HEK293 (cell line): ENCODE data around the gene CHRNA7.

Experiments
- CTCF ChIA-PET: fragments of 350-600 bp; formaldehyde crosslinking; extraction: SDS; loops from one replicate; lab custom pipeline; 2021; ENCODE audit warnings: antibody characterized with exemption; lab: Yijun Ruan, JAX
- POLR2A ChIA-PET: fragments of 300-600 bp; formaldehyde crosslinking; extraction: SDS; loops from one replicate; lab custom pipeline; 2020; ENCODE audit warnings: antibody characterized with exemption, inconsistent platforms; lab: Yijun Ruan, JAX
- H3K27ac ChIP-seq: fragments of 200-500 bp; sonication (Bioruptor generic); 2 replicates; pipeline ENCODE4 v1.5.1; 2014; ENCODE audit warnings: low read depth, low read length, control low read depth, inconsistent platforms; ENCODE audit errors: extremely low read depth
- H3K36me3 ChIP-seq, 2 experiments: fragments of 200-500 bp in 1 of 2; sonication (Bioruptor generic) in 1 of 2; 1 replicate in 1 of 2; 2 replicates in 1 of 2; pipeline ENCODE4 v1.5.1; 2014 to 2017; ENCODE audit warnings: inconsistent platforms in 2 of 2, low read length in 2 of 2; ENCODE audit not compliant: control insufficient read depth in 2 of 2, insufficient read depth in 1 of 2
- H3K4me1 ChIP-seq: fragments of 200-500 bp; sonication (Bioruptor generic); 2 replicates; pipeline ENCODE4 v1.5.1; 2014; ENCODE audit warnings: mild to moderate bottlenecking, low read length, inconsistent platforms; ENCODE audit not compliant: control insufficient read depth, insufficient read depth
- H3K4me3 ChIP-seq: 2 replicates; pipeline ENCODE4 v1.5.1; 2011; ENCODE audit warnings: low read depth, mild to moderate bottlenecking, control low read depth, low read length, moderate library complexity
- H3K9me3 ChIP-seq: fragments of 200-500 bp; sonication (Bioruptor generic); 2 replicates; pipeline ENCODE4 v1.5.1; 2014; ENCODE audit warnings: low read depth, low read length, inconsistent platforms; ENCODE audit not compliant: control insufficient read depth, insufficient read depth
- SALL2 ChIP-seq: fragments of 450-650 bp; formaldehyde crosslinking; IDR thresholded peaks from 2 replicates; pipeline ENCODE4 v1.5.0; 2017; ENCODE audit warnings: missing biosample characterization, mild to moderate bottlenecking, missing genetic modification characterization, borderline replicate concordance
- ZBTB20 ChIP-seq: fragments of 450-650 bp; formaldehyde crosslinking; IDR thresholded peaks from 2 replicates; pipeline ENCODE4 v1.5.1; 2016; ENCODE audit warnings: missing biosample characterization, missing genetic modification characterization
- ZBTB48 ChIP-seq: fragments of 450-650 bp; formaldehyde crosslinking; IDR thresholded peaks from 2 replicates; pipeline ENCODE4 v1.5.1; 2016; ENCODE audit warnings: missing biosample characterization, missing genetic modification characterization
- ZNF114 ChIP-seq: fragments of 450-650 bp; formaldehyde crosslinking; IDR thresholded peaks from 2 replicates; pipeline ENCODE4 v1.5.0; 2017; ENCODE audit warnings: missing biosample characterization, missing genetic modification characterization
- ZNF214 ChIP-seq: fragments of 450-650 bp; formaldehyde crosslinking; IDR thresholded peaks from 2 replicates; pipeline ENCODE4 v1.5.1; 2017; ENCODE audit warnings: missing biosample characterization, mild to moderate bottlenecking, missing genetic modification characterization, borderline replicate concordance
- ZNF324 ChIP-seq: fragments of 450-650 bp; formaldehyde crosslinking; IDR thresholded peaks from 2 replicates; pipeline ENCODE4 v1.5.1; 2016; ENCODE audit warnings: missing biosample characterization, missing genetic modification characterization
- ZNF521 ChIP-seq: fragments of 450-650 bp; formaldehyde crosslinking; IDR thresholded peaks from 2 replicates; pipeline ENCODE4 v1.5.1; 2017; ENCODE audit warnings: missing biosample characterization, mild to moderate bottlenecking, missing genetic modification characterization
- ZNF624 ChIP-seq: fragments of 450-650 bp; formaldehyde crosslinking; IDR thresholded peaks from 2 replicates; pipeline ENCODE4 v1.5.1; 2017; ENCODE audit warnings: missing biosample characterization, missing genetic modification characterization
- ZNF791 ChIP-seq: fragments of 450-650 bp; formaldehyde crosslinking; IDR thresholded peaks from 2 replicates; pipeline ENCODE4 v1.5.1; 2016; ENCODE audit warnings: missing biosample characterization, missing genetic modification characterization
- ZXDB ChIP-seq: fragments of 450-650 bp; formaldehyde crosslinking; IDR thresholded peaks from 2 replicates; pipeline ENCODE4 v1.5.1; 2016; ENCODE audit warnings: missing biosample characterization, missing genetic modification characterization
- TF ChIP-seq, protein P1 (sequence below): fragments of 450-650 bp; formaldehyde crosslinking; IDR thresholded peaks from 2 replicates; pipeline ENCODE4 v1.5.1; 2016; ENCODE audit warnings: missing biosample characterization, missing genetic modification characterization
- TF ChIP-seq, protein P2 (sequence below): fragments of 450-650 bp; formaldehyde crosslinking; IDR thresholded peaks from 2 replicates; pipeline ENCODE4 v1.5.1; 2017; ENCODE audit warnings: missing biosample characterization, missing genetic modification characterization
- TF ChIP-seq, protein P3 (sequence below): fragments of 450-650 bp; formaldehyde crosslinking; IDR thresholded peaks from 2 replicates; pipeline ENCODE4 v1.5.1; 2016; ENCODE audit warnings: missing biosample characterization, missing genetic modification characterization
- TF ChIP-seq, protein P4 (sequence below): fragments of 450-650 bp; formaldehyde crosslinking; IDR thresholded peaks from 2 replicates; pipeline ENCODE4 v1.5.1; 2016; ENCODE audit warnings: missing biosample characterization, missing genetic modification characterization
- TF ChIP-seq, protein P5 (sequence below): fragments of 450-650 bp; IDR thresholded peaks from 2 replicates; pipeline ENCODE4 v1.5.1; 2018; ENCODE audit warnings: missing biosample characterization, mild to moderate bottlenecking, missing genetic modification characterization

The CHRNA7 gene

DNA sequence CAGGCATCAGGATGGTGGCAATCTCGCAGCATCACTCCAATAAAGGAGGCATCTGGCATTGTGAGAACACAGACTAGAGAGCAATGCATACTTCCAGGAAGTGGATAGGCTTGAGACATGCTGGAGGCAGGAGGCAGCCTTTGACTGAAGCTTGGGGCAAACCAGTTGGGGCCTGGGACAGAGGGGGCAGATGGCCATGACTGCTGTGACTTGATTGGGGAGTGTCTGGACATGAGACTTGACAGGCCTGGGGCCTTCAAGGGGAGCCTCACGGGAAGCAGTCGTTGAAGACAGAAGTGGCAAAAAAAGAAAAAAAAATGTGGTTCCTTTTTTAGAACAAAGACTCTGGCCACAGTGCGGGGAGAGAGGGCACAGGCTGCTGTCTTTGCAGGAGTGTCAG lies 44.7 kb upstream of the CHRNA7 start:
- no peak overlapping the region for H3K27ac ChIP-seq
- no peak for TF ChIP-seq ZNF624 (tag by site-specific recombination)
- TF ChIP-seq, protein P1, sequence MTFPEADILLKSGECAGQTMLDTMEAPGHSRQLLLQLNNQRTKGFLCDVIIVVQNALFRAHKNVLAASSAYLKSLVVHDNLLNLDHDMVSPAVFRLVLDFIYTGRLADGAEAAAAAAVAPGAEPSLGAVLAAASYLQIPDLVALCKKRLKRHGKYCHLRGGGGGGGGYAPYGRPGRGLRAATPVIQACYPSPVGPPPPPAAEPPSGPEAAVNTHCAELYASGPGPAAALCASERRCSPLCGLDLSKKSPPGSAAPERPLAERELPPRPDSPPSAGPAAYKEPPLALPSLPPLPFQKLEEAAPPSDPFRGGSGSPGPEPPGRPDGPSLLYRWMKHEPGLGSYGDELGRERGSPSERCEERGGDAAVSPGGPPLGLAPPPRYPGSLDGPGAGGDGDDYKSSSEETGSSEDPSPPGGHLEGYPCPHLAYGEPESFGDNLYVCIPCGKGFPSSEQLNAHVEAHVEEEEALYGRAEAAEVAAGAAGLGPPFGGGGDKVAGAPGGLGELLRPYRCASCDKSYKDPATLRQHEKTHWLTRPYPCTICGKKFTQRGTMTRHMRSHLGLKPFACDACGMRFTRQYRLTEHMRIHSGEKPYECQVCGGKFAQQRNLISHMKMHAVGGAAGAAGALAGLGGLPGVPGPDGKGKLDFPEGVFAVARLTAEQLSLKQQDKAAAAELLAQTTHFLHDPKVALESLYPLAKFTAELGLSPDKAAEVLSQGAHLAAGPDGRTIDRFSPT (tag by site-specific recombination): no peak
- H3K4me3 ChIP-seq: no peak overlapping the region
- H3K4me1 ChIP-seq: no peaks in the 10 kb centered on the region
- POLR2A ChIA-PET: no interaction called here
- H3K9me3 ChIP-seq: no peaks in the 10 kb centered on the region
- H3K36me3 ChIP-seq: no peaks in the 10 kb centered on the region
- CTCF ChIA-PET: interaction anchor here (0.8 to 2.7 kb wide), 2 partner anchors 8 to 34 kb away, joined by 3 to 17 read pairs; no protein-coding TSS in a partner anchor

DNA sequence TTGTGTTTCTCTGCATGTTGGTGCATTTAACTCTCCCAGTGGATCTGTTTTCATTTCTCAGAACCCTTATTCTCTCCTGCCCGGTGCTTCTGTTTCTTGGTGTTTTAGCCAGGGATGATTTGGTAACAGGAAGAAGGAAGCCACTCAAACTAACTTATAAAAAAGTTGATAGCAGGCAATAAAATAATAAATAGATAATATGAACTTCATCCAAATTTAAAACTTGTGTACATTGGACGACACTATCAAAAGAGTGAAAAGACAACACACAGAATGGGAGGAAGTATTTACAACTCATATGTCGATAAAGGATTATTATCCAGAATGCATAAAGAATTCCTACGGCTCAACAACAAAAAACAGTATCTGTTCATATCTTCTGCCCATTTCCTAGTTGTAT lies 37.3 kb upstream of the CHRNA7 start:
- ChIA-PET CTCF (interaction anchor here (1.7 kb wide), 1 partner anchor 18 kb away, joined by 4 read pairs; no protein-coding TSS in a partner anchor), POLR2A (no interaction called here)
- Histone ChIP-seq H3K4me1 (no peaks in the 10 kb centered on the region), H3K27ac (no peak overlapping the region), H3K36me3 (no peaks in the 10 kb centered on the region), H3K4me3 (no peak overlapping the region), H3K9me3 (no peaks in the 10 kb centered on the region)
- TF ChIP-seq ZNF791 (tag by site-specific recombination) (no peak), ZBTB48 (tag by site-specific recombination) (no peak), ZNF324 (tag by site-specific recombination) (no peak), ZNF624 (tag by site-specific recombination) (no peak), ZXDB (tag by site-specific recombination) (no peak), ZNF214 (tag by site-specific recombination) (no peak), ZNF114 (tag by site-specific recombination) (no peak), ZBTB20 (tag by site-specific recombination) (no peak), ZNF521 (no peak), SALL2 (tag by site-specific recombination) (no peak)
- TF ChIP-seq, protein P2, sequence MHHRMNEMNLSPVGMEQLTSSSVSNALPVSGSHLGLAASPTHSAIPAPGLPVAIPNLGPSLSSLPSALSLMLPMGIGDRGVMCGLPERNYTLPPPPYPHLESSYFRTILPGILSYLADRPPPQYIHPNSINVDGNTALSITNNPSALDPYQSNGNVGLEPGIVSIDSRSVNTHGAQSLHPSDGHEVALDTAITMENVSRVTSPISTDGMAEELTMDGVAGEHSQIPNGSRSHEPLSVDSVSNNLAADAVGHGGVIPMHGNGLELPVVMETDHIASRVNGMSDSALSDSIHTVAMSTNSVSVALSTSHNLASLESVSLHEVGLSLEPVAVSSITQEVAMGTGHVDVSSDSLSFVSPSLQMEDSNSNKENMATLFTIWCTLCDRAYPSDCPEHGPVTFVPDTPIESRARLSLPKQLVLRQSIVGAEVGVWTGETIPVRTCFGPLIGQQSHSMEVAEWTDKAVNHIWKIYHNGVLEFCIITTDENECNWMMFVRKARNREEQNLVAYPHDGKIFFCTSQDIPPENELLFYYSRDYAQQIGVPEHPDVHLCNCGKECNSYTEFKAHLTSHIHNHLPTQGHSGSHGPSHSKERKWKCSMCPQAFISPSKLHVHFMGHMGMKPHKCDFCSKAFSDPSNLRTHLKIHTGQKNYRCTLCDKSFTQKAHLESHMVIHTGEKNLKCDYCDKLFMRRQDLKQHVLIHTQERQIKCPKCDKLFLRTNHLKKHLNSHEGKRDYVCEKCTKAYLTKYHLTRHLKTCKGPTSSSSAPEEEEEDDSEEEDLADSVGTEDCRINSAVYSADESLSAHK (tag by site-specific recombination): no peak
- TF ChIP-seq, protein P3, sequence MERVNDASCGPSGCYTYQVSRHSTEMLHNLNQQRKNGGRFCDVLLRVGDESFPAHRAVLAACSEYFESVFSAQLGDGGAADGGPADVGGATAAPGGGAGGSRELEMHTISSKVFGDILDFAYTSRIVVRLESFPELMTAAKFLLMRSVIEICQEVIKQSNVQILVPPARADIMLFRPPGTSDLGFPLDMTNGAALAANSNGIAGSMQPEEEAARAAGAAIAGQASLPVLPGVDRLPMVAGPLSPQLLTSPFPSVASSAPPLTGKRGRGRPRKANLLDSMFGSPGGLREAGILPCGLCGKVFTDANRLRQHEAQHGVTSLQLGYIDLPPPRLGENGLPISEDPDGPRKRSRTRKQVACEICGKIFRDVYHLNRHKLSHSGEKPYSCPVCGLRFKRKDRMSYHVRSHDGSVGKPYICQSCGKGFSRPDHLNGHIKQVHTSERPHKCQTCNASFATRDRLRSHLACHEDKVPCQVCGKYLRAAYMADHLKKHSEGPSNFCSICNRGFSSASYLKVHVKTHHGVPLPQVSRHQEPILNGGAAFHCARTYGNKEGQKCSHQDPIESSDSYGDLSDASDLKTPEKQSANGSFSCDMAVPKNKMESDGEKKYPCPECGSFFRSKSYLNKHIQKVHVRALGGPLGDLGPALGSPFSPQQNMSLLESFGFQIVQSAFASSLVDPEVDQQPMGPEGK (tag by site-specific recombination): no peak
- TF ChIP-seq, protein P4, sequence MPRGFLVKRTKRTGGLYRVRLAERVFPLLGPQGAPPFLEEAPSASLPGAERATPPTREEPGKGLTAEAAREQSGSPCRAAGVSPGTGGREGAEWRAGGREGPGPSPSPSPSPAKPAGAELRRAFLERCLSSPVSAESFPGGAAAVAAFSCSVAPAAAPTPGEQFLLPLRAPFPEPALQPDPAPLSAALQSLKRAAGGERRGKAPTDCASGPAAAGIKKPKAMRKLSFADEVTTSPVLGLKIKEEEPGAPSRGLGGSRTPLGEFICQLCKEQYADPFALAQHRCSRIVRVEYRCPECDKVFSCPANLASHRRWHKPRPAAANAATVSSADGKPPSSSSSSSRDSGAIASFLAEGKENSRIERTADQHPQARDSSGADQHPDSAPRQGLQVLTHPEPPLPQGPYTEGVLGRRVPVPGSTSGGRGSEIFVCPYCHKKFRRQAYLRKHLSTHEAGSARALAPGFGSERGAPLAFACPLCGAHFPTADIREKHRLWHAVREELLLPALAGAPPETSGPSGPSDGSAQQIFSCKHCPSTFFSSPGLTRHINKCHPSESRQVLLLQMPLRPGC (tag by site-specific recombination): no peak
- TF ChIP-seq, protein P5, sequence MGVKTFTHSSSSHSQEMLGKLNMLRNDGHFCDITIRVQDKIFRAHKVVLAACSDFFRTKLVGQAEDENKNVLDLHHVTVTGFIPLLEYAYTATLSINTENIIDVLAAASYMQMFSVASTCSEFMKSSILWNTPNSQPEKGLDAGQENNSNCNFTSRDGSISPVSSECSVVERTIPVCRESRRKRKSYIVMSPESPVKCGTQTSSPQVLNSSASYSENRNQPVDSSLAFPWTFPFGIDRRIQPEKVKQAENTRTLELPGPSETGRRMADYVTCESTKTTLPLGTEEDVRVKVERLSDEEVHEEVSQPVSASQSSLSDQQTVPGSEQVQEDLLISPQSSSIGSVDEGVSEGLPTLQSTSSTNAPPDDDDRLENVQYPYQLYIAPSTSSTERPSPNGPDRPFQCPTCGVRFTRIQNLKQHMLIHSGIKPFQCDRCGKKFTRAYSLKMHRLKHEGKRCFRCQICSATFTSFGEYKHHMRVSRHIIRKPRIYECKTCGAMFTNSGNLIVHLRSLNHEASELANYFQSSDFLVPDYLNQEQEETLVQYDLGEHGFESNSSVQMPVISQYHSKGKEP: no peak
